Measurements from ENCODE around the gene ECI1.
A peak's percentile ranks its signal among the peaks of the same experiment; 100 is the strongest.

The ECI1 gene

DNA sequence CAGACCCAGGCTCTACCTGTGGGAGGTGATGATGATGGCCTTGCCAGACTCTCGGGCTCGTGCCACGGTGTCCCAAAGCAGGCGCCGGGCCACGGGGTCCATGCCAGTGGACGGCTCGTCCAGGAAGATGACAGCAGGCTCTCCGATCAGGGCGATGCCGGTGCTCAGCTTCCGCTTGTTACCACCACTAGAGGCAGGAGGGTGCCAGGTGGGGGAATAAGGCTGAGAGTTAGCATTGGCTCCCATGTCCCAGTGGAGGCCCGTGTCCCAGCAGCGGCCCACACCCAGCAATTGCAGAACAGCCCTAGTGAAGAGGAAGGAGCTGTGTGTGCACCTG, 26.9 kb upstream of the ECI1 start:
- no peak overlapping the region for H3K4me3 Mint-ChIP-seq
- H3K36me3 Mint-ChIP-seq (ENCODE audit: low read depth) = peaks cover 4% of the 10 kb centered on the region
- TF ChIP-seq, protein P1, sequence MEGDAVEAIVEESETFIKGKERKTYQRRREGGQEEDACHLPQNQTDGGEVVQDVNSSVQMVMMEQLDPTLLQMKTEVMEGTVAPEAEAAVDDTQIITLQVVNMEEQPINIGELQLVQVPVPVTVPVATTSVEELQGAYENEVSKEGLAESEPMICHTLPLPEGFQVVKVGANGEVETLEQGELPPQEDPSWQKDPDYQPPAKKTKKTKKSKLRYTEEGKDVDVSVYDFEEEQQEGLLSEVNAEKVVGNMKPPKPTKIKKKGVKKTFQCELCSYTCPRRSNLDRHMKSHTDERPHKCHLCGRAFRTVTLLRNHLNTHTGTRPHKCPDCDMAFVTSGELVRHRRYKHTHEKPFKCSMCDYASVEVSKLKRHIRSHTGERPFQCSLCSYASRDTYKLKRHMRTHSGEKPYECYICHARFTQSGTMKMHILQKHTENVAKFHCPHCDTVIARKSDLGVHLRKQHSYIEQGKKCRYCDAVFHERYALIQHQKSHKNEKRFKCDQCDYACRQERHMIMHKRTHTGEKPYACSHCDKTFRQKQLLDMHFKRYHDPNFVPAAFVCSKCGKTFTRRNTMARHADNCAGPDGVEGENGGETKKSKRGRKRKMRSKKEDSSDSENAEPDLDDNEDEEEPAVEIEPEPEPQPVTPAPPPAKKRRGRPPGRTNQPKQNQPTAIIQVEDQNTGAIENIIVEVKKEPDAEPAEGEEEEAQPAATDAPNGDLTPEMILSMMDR (IDR thresholded peaks at IDR 0.05) = no peak

DNA sequence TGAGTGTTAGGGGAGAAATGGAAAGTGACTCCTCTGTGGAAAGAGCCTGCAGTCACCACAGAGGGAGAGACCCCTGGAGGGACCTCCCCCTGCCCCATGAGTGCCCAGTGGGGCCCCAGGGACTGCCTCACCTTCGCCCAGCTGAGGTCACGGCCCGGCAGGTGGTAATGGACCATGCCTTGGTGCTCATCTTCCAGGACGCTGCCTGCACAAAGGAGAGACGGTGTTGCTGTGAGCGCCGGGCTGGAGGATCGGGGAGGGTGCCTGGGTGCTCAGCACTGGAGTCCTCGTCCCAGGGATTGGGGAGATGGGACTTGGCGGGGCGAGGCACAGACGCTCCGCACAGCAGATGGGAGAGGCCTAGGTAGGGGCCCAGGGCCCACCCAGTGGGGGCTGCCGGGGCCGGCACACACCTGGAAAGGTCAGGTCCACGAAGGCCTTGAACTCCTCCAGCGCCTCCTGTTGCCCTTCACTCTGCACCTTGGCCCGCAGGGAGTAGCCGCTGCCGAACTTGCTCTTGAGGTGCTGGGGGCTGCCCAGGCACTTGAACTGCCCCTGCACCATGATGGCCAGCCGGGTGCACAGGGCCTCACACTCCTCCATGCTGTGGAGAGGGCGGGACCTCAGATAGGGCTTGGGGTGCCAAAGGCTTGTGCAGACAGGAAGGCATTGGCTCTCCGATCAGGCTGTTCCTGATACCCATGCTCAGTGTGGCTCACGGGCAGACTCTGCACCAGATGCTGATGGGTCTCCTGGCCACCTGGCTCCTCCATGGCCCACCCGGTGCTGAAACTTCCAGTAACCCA, 26.3 kb upstream of the ECI1 start:
- Mint-ChIP-seq H3K27me3 (ENCODE audit: low read depth, poor library complexity) (peaks cover 8% of the 10 kb centered on the region), H3K9me3 (no peaks in the 10 kb centered on the region), H3K4me3 (no peak overlapping the region), H3K4me1 (peaks cover 32% of the 10 kb centered on the region), H3K27ac (no peak overlapping the region), H3K36me3 (ENCODE audit: low read depth) (peaks cover 4% of the 10 kb centered on the region)
- no peak for DNase-seq
- TF ChIP-seq, protein P1 (IDR thresholded peaks at IDR 0.05) = no peak

More for the DNA sequence above, 26.9 kb upstream of the ECI1 start:
- Mint-ChIP-seq H3K9me3 (no peaks in the 10 kb centered on the region), H3K27ac (no peak overlapping the region), H3K27me3 (ENCODE audit: low read depth, poor library complexity) (peaks cover 10% of the 10 kb centered on the region), H3K4me1 (peaks cover 32% of the 10 kb centered on the region)
- no peak for DNase-seq

DNA sequence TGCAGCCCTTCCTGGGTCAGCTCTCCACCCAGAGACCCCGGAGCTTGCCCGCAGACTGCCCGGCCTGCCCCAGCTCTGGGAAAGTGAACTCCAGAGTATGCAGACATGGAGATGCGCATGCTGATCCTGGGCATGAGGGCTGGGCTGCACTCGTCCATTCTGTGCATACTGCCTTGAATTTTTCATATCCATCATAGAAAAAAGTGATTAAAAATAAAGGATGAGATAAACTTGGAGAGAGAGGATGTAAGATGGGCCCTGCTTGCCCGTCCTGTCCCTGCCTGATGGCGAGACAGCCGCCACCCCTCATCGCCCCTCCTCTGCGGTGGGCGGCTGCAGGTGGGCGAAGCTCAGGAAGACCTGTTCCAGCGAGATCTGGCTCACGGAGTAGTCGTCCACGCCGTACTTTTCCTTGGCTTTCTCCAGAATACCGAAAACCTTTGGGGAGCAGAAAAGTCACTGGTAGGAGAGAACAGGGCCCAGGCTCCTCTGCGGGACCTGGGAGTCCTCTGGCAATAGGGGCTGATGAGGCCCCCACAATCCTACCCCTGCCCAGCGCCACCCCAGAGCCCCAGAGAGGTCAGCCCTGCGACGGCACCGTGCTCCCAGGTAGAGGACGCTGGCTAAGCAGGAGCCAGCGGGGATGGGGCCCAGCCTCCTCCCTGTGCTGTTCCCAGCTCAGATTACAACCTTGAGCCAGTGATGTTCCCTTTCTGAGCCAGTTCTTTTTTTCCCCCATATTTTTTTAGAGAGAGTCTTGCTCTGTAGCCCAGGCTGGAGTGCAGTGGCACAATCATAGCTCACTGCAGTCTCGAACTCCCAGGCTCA, 25.2 kb upstream of the ECI1 start:
- TF ChIP-seq, protein P1 (IDR thresholded peaks at IDR 0.05) = no peak
- Mint-ChIP-seq H3K27me3 (ENCODE audit: low read depth, poor library complexity) (peaks cover 6% of the 10 kb centered on the region), H3K27ac (no peak overlapping the region), H3K4me1 (peaks cover 32% of the 10 kb centered on the region), H3K9me3 (no peaks in the 10 kb centered on the region), H3K4me3 (no peak overlapping the region), H3K36me3 (ENCODE audit: low read depth) (peaks cover 4% of the 10 kb centered on the region)
- no peak for DNase-seq

DNA sequence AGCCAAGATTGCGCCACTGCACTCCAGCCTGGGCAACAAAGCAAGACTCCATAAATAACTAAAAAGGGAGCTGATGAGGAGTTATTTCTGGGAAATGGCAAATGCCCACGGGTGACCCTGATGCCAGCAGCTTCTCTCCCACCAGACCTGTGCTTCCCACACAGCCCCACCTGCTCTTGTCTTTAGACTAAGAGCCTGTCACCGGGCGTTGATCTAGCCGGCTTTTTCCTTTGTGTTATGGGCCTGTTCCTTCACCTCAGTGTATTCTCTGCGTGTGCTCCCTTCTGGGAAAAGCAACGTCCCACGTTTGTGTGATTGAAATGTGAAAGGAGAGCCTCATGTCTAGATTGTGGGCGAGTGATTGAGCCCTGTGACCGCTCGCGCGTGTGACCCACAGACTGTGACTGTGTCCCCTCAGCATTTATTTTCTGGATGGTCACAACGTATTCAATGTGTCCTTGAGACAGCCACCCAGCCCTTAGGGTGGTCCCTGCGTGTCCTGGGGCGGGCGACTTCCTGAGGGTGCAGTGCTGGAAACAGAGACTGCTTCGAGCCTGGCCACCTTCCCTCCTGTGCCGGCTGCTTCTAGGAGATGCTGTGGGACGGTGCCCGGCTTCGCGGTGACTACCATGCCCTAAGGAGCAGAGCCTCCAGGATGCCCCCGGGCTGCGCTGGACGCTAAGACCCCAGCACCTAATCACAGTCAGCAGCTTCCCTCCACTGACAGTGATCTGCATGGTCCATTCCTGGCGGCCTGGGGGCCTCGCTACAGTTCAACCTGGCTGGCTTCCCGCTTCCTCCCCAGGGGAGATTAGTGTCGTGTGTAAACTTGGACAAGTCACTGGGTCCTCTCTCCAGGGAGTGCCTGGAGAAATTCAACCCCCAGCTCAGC, 24.3 kb upstream of the ECI1 start:
- no peak for DNase-seq
- Mint-ChIP-seq H3K36me3 (ENCODE audit: low read depth) (peaks cover 4% of the 10 kb centered on the region), H3K27ac (no peak overlapping the region), H3K4me1 (peaks cover 29% of the 10 kb centered on the region), H3K9me3 (no peaks in the 10 kb centered on the region), H3K4me3 (peak overlapping the region; percentile 33), H3K27me3 (ENCODE audit: low read depth, poor library complexity) (peaks cover 5% of the 10 kb centered on the region)
- TF ChIP-seq, protein P1 (IDR thresholded peaks at IDR 0.05) = no peak

DNA sequence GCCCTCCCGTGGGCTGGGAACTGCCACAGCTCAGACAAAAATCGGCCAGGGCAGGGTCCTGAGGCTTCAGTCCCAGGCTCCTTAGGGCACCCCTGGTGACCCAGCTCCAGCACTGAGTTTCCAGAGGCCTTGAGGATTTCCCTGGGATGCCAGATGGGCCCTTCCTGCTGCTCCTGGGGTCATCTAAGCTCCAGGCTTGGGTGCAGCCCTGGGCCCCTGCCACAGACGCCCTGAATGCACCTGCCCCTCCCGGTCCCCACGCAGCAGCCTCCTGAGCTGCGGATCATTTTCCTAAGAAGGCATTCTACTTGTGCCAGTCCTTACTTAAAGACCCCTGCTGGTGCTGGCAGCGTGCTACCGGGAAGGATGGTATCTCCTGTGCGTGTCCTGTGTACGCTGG, 22.5 kb upstream of the ECI1 start:
- peaks cover 4% of the 10 kb centered on the region for H3K36me3 Mint-ChIP-seq (ENCODE audit: low read depth)
- H3K27me3 Mint-ChIP-seq (ENCODE audit: low read depth, poor library complexity) = peaks cover 4% of the 10 kb centered on the region
- H3K27ac Mint-ChIP-seq = no peak overlapping the region
- no peak for DNase-seq
- H3K4me1 Mint-ChIP-seq = peaks cover 38% of the 10 kb centered on the region
- TF ChIP-seq, protein P1 (IDR thresholded peaks at IDR 0.05) = no peak
- no peaks in the 10 kb centered on the region for H3K9me3 Mint-ChIP-seq
- no peak overlapping the region for H3K4me3 Mint-ChIP-seq
